ENCODE results near the gene TTL.

DNA sequence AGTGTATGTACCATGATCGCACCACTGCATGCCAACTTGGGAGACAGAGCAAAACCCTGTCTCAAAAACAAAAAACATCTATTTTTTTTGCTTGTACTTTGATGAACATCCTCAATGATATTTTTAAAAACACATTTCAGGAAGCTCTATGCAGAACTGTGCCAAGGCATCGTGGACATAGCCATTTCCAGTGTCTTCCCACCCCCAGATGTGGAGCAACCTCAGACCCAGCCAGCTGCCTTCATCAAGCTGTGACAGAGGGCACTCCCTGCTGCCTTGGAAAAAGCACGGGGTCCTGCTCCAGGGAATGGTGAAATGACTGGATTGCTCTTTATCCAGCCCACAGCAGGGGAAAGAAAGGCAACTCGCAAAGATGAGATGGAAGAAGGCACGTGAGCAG is 46.6 kb downstream of the TTL start:
- TF ChIP-seq, protein P1, sequence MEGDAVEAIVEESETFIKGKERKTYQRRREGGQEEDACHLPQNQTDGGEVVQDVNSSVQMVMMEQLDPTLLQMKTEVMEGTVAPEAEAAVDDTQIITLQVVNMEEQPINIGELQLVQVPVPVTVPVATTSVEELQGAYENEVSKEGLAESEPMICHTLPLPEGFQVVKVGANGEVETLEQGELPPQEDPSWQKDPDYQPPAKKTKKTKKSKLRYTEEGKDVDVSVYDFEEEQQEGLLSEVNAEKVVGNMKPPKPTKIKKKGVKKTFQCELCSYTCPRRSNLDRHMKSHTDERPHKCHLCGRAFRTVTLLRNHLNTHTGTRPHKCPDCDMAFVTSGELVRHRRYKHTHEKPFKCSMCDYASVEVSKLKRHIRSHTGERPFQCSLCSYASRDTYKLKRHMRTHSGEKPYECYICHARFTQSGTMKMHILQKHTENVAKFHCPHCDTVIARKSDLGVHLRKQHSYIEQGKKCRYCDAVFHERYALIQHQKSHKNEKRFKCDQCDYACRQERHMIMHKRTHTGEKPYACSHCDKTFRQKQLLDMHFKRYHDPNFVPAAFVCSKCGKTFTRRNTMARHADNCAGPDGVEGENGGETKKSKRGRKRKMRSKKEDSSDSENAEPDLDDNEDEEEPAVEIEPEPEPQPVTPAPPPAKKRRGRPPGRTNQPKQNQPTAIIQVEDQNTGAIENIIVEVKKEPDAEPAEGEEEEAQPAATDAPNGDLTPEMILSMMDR (IDR thresholded peaks at IDR 0.05) = no peak
- no peak for TF ChIP-seq POLR2A (IDR thresholded peaks at IDR 0.05)

All from esophagus squamous epithelium (tissue), 4 donors.